Measurements from ENCODE around the gene FXYD2.

The FXYD2 gene

DNA sequence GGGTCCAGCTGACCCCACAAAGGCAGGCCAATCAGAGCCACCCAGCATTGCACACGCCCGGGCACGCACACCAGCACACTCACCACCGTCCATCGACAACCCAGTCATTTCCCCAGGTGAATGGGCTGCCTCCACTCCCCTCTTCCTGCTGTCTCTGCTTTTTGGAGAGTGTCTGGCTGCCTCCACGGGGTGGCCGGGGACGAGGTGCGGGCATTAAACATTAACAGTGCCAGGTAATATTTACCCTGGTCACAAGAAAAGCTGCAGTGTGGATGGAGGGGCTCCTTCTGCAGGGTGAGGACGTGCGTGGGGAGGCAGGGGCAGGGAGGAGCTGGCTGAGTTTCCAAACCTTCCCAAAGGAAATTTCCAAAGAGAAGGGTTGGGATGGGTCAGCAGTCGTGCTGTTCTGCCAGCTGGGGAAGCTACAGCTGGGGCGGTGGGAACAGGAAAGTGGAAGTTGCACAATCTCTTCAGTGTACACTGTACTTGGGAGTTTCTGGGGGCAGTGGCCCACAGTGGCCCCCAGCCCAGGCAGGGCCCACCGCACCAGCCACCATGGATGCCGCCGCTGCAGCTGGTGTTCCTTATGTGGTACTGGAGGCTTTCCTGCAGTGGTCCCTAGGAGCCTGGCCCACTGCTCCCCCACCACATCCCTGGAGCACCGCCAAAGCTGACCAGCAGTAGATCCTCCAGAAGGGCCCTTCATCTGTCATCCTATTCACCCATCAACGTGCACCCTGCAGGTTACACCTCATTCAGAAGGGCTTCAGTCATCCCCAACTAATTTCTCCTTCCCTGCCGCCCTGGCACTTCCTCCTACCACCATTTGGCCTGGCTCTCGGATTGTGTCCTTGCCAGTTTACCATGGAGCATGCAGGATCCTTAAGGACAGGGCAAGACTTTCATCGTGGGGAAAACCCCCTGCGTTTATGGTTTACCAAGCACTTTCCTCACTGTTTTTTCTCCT is at the start of gene FXYD2:
FXYD2 (minus strand) TSS at position 174 of the 967 bp plus-strand sequence; CDS start at position 108, 66 bp downstream.
- H3K4me3 ChIP-seq (ENCODE audit: low read depth, low read length): no peak within 1 kb of the TSS
- TF ChIP-seq, protein P1, sequence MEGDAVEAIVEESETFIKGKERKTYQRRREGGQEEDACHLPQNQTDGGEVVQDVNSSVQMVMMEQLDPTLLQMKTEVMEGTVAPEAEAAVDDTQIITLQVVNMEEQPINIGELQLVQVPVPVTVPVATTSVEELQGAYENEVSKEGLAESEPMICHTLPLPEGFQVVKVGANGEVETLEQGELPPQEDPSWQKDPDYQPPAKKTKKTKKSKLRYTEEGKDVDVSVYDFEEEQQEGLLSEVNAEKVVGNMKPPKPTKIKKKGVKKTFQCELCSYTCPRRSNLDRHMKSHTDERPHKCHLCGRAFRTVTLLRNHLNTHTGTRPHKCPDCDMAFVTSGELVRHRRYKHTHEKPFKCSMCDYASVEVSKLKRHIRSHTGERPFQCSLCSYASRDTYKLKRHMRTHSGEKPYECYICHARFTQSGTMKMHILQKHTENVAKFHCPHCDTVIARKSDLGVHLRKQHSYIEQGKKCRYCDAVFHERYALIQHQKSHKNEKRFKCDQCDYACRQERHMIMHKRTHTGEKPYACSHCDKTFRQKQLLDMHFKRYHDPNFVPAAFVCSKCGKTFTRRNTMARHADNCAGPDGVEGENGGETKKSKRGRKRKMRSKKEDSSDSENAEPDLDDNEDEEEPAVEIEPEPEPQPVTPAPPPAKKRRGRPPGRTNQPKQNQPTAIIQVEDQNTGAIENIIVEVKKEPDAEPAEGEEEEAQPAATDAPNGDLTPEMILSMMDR (IDR thresholded peaks at IDR 0.05; ENCODE audit: borderline replicate concordance, insufficient read depth, low read depth, low read length): no peak

DNA sequence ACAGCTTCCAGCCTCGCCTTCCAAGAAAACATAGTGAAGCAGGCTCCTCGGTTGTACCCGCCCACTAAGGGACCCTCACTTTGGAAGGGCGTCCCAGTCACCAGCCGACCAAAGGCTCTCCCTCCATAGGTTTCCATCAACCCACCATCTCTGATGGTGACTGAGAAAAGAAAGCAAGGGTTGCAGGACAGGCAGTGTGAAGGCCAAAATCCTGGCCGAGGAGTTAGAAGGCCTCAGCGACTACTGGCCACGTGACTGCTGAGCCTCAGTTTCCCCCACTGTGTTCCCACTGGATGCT is 49.2 kb upstream of the FXYD2 start:
- no peak overlapping the region for H3K4me3 ChIP-seq (ENCODE audit: low read depth, low read length)
- TF ChIP-seq, protein P1 (IDR thresholded peaks at IDR 0.05; ENCODE audit: borderline replicate concordance, insufficient read depth, low read depth, low read length): no peak

DNA sequence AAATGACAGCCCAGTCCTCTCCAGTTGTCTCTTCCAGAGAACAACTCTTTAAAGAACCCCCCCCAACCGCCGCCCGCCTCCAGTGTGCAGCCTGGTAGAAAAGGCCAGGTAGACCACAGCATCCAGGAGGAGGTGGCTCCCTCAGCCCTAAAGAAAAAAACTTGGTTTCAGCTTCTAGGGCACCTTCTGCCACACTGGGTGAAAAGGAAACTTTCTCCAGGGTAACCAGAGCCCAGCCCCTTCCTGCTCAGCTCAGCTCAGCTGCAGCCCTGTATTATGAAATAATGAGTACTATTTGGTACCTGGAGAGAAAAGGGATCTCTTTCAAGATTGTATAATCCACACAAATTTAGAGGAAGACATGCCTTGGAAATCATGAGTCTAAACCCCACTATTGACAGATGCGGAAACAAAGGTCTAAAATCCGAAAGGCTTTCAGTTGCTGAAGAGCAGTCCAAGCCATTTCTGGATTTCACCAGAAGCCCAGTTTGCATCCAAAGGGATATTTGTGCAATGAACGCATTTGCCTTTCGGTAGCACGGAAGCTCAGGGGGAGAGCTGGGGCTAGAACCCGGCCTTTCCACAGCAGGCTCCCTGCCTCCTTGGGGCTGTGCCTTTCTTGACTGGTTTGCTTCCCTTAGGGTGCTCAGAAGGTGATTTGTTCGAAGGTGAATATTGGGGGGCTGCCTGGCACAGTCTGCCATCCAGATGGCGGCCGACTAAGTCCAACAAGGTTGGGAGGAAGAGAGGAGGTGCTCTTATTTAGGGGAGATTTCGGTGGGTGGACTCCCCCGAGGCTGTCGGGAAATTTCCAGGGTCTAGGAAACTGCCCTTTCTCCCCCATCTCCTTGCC is 48.7 kb upstream of the FXYD2 start:
- TF ChIP-seq, protein P1 (IDR thresholded peaks at IDR 0.05; ENCODE audit: borderline replicate concordance, insufficient read depth, low read depth, low read length): no peak
- no peak overlapping the region for H3K4me3 ChIP-seq (ENCODE audit: low read depth, low read length)

DNA sequence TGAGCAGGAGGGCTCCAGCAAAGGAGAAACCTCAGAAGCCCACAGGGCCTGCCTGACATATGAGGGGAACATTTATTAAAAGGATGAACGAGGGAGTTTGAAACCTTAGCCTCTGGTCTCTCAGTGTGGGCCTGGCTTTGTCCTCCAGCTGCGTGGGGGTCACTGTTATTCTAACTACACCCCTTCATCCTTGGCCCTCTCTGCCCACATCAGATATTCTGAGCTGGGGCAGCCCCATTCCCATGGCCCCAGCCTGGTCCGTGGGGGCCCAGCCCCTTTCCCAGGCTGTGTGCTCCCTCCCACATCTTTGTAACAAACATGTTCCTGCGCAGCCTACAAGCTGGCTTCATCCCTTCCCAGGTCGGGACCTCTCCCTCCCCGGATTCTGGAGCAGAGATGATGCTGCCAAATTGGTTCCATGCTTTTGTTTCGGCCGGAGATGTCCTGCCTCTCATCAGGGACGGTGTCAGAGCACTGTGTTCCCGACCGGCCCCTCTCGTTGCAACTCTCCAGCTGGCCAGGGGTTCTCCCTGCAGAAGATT is 47.9 kb upstream of the FXYD2 start:
- H3K4me3 ChIP-seq (ENCODE audit: low read depth, low read length): no peak overlapping the region
- TF ChIP-seq, protein P1 (IDR thresholded peaks at IDR 0.05; ENCODE audit: borderline replicate concordance, insufficient read depth, low read depth, low read length): no peak

DNA sequence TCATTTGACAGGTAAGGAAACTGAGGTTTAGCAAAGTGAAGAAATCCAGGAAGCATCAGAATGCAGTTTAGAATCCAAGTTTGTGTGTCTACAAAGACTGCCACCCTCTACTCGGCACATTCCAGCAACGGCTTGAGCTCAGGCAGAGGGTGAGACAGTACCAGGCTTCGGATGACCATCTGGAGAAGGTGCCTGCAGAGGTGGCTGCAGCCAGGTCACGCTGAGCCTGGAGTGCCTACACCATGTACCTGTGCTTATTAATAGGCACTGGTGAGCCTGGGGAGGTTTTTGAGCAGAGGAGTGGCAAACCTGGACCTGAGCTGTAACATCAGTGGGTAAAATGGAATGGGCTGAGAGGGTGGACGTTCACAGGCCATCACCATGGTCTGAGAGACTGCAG is 47.2 kb upstream of the FXYD2 start:
- no peak overlapping the region for H3K4me3 ChIP-seq (ENCODE audit: low read depth, low read length)
- TF ChIP-seq, protein P1 (IDR thresholded peaks at IDR 0.05; ENCODE audit: borderline replicate concordance, insufficient read depth, low read depth, low read length): no peak

DNA sequence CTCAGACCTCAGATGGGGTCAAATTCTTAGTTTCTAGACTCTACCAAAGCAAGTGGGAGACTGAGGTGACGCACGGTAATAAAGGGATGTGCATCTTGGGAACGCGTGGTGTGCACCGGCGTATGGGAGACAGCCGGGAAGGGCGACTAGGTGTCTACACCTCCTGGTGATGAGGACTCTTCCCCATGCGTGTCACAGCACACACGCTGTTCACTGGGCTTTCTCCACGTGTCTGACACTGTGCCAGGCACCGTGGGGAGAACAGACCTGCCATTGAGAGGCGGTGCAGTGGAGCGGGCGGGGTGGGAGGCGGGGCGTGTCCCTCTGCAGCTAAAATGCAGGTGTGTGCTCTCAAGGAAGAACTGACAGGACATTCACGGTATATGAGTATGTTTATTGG is 46.6 kb upstream of the FXYD2 start:
- TF ChIP-seq, protein P1 (IDR thresholded peaks at IDR 0.05; ENCODE audit: borderline replicate concordance, insufficient read depth, low read depth, low read length): no peak
- H3K4me3 ChIP-seq (ENCODE audit: low read depth, low read length): no peak overlapping the region
